NT2/D1 (cell line): Measurements from ENCODE around the gene FOXO6.

Experiments
- DNase-seq: peaks from one replicate; pipeline ENCODE4 v3.0.0-alpha.2; 2011; ENCODE audit warnings: low read depth, low spot score
- H3K27me3 ChIP-seq: 2 replicates; pipeline ENCODE4 v1.6.0; 2011; ENCODE audit warnings: mild to moderate bottlenecking; ENCODE audit not compliant: insufficient read length, insufficient read depth
- H3K36me3 ChIP-seq: 2 replicates; pipeline ENCODE4 v1.6.1; 2011; ENCODE audit warnings: mild to moderate bottlenecking, low read length, mixed read lengths; ENCODE audit not compliant: insufficient read depth, insufficient read length
- H3K4me1 ChIP-seq: 2 replicates; pipeline ENCODE4 v1.5.1; 2011; ENCODE audit not compliant: insufficient read depth, insufficient read length
- H3K4me3 ChIP-seq: 2 replicates; pipeline ENCODE4 v1.5.1; 2011; ENCODE audit warnings: low read depth; ENCODE audit not compliant: insufficient read length
- H3K9ac ChIP-seq: 2 replicates; pipeline ENCODE4 v1.6.0; 2011; ENCODE audit warnings: low read depth; ENCODE audit not compliant: insufficient read length
- H3K9me3 ChIP-seq: 2 replicates; pipeline ENCODE4 v1.5.1; 2011; ENCODE audit warnings: mild to moderate bottlenecking, low read length; ENCODE audit not compliant: insufficient read depth
- SUZ12 ChIP-seq: IDR thresholded peaks from 2 replicates; pipeline ENCODE4 v1.6.1; 2011; ENCODE audit not compliant: insufficient read length, insufficient read depth; ENCODE audit errors: extremely low read depth
- YY1 ChIP-seq: IDR thresholded peaks from 2 replicates; pipeline ENCODE4 v1.6.1; 2011; ENCODE audit not compliant: insufficient read length, insufficient read depth
- ZNF274 ChIP-seq: IDR thresholded peaks from 2 replicates; pipeline ENCODE4 v1.6.1; 2011; ENCODE audit warnings: mild to moderate bottlenecking, low read depth, low read length

Gene FOXO6

DNA sequence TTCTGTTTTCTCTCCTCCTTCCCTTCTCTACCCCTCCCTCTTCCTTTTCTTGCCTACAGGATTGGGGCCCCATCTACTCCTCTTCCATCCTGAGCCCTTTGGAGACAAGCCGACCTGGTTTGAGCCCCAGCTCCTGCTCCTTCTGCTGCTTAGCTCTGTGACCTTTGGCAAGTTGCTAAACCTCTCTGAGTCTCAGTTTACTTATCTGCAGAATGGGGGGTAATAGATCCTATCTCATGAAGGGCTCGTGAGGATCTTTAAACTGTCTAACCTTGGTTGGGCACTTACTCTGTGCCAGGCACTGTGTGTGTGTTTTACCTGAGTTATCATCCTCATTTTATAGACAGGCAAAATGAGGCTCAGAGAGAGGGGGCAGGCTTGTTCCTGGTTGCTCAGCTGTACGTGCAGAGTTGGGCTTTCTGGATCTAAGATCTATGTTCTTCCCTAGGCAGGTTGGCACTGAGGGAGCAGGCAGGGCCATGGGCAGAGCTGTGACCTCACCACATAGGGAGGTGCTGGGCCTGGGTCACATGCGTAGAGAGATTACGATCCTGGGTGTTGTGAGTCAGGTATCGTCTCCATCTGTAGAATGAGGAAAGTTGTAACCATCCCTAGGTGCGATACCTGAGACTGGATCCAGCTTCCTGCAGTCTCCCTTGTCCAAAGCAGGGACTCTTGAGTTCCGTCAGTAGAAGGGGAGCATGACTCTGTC, 58.5 kb downstream of the FOXO6 start:
- no peak for TF ChIP-seq SUZ12
- no peak for TF ChIP-seq YY1
- TF ChIP-seq ZNF274 = no peak
- DNase-seq = no peak
- no peaks in the 10 kb centered on the region for H3K36me3 ChIP-seq
- H3K9me3 ChIP-seq = no peaks in the 10 kb centered on the region
- H3K27me3 ChIP-seq = no peaks in the 10 kb centered on the region
- peaks cover 15% of the 10 kb centered on the region for H3K4me1 ChIP-seq
- no peak overlapping the region for H3K4me3 ChIP-seq
- H3K9ac ChIP-seq = no peak overlapping the region

DNA sequence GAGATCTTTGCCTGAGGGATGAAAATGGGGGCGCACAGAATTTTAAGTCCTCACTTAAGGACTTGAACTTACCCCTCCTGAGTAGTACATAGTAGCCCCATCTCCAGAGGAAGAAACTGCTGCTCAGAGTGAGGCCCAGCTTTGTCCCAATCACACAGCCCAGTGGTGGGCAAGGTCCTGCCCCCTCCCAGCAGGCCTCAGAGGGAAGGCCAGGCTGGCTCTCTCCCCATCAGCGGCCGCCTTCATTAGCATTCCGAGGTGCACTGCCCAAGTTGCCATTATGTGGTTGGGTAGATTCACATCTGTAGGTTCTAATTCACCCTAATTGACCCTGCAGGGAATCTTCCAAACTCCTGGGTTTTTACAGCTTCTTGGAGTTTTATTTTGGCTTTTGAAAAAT, 59.1 kb downstream of the FOXO6 start:
- H3K36me3 ChIP-seq = no peaks in the 10 kb centered on the region
- no peak for DNase-seq
- no peaks in the 10 kb centered on the region for H3K27me3 ChIP-seq
- no peak overlapping the region for H3K4me3 ChIP-seq
- peaks cover 14% of the 10 kb centered on the region for H3K4me1 ChIP-seq
- TF ChIP-seq ZNF274 (no peak), SUZ12 (no peak), YY1 (no peak)
- no peak overlapping the region for H3K9ac ChIP-seq
- no peaks in the 10 kb centered on the region for H3K9me3 ChIP-seq

DNA sequence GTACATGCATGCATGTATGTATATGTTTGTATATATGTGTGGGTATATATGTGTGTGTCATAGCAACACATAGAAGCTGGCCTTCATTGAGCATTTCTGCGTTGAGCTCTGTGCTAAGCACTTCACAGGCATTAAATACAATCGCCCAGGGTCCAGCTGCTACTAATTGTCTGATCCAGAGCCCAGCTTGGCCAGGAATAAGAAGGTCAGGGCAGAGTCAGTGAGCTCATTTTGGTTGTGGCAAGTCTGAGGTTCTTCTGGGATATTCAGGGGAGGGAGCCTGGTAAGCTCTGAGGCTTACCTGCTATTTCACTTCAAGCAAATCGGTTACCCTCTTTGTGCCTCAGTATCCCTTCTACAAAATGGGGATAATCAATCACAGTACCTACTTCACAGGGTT, 59.6 kb downstream of the FOXO6 start:
- no peaks in the 10 kb centered on the region for H3K27me3 ChIP-seq
- H3K9me3 ChIP-seq = no peaks in the 10 kb centered on the region
- TF ChIP-seq SUZ12 (no peak), YY1 (no peak), ZNF274 (no peak)

DNA sequence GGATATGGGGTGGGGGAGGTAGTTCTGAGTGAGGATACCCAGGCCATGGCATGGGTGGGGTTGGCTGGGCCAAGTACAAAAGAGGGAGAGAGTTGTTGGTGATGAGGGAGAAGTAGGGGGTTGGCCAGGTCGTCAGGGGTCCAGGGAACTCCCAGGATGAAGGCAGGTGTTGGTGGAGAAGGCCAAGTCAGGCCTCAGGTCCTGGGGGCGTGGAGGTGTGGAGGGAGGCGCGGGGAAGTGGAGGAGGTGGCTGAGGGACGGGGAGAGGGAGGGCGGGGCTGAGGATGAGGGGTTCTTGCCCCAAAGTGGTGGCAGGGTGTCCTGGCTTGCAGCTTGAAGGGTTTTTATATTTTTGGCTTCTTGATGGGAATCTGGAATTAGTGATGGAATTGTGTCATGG, 61.1 kb downstream of the FOXO6 start:
- Histone ChIP-seq H3K4me3 (no peak overlapping the region), H3K36me3 (no peaks in the 10 kb centered on the region), H3K9ac (no peak overlapping the region), H3K27me3 (no peaks in the 10 kb centered on the region), H3K9me3 (no peaks in the 10 kb centered on the region), H3K4me1 (peaks cover 11% of the 10 kb centered on the region)
- DNase-seq = no peak
- TF ChIP-seq SUZ12 (no peak), YY1 (no peak), ZNF274 (no peak)

More for the DNA sequence above, 59.6 kb downstream of the FOXO6 start:
- H3K4me3 ChIP-seq = no peak overlapping the region
- no peaks in the 10 kb centered on the region for H3K36me3 ChIP-seq
- no peak for DNase-seq
- H3K9ac ChIP-seq = no peak overlapping the region
- peaks cover 12% of the 10 kb centered on the region for H3K4me1 ChIP-seq

DNA sequence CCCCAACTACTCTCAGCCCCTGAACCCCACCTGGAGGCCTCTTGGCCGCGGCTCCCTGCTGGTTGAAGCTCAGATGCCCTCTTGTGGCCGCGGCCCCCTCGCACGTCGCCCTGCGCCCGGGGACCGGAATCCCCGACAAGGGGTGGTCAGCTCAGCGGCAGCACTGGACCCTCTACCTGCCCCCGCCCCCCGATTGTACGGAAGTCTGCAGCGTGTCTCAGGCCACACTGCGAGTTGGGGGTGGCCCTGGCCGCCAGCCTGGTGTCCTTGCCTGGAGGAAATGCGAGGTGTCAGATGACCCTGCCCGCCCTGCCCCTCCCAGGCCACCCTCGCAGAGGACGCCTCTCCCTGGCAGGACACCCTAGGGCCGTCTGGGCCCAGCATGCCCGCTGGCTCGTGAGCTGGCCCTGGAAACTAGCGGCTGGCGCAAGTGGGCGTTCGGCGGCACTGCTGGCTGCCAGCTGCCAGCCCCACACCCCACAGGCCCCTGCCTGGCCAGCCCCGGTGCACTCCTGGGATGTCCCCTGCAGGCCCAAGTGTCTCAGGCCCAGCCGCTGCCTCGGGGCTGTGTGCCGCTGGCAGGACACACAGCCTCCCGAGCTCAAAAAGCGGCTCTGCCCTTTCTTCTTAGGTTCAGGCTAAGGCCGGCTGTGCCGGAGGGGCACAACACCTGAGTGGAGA, 62.4 kb downstream of the FOXO6 start:
- H3K27me3 ChIP-seq = no peaks in the 10 kb centered on the region
- peaks cover 10% of the 10 kb centered on the region for H3K4me1 ChIP-seq
- H3K36me3 ChIP-seq = no peaks in the 10 kb centered on the region
- DNase-seq = no peak
- no peak overlapping the region for H3K9ac ChIP-seq
- H3K4me3 ChIP-seq = no peak overlapping the region
- TF ChIP-seq YY1 (no peak), ZNF274 (no peak), SUZ12 (no peak)
- no peaks in the 10 kb centered on the region for H3K9me3 ChIP-seq

DNA sequence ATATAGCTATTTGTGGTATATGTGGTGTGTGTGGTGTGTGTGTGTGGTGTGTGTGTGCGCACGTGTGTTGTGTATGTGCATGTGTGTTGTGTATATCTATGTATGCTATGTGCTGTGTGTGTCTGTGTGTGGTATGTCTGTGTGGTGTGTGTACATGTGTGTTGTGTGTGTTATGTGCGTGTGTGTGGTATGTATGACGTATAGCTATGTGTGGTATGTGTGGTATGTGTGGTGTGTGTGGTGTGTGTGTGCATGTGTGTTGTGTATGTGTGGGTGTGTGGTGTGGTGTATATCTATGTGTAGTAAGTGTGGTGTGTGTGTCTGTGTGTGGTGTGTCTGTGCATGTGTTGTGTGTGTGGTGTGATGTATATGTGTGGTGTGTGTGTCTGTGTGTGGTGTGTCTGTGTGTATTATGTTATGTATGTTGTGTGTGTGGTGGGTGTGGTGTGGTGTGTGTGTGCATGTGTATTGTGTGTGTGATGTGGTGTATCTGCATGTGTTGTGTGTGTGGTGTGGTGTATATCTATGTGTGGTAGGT, 63.4 kb downstream of the FOXO6 start:
- TF ChIP-seq SUZ12 (no peak), YY1 (no peak), ZNF274 (no peak)
- no peak for DNase-seq
- Histone ChIP-seq H3K36me3 (no peaks in the 10 kb centered on the region), H3K9ac (no peak overlapping the region), H3K4me1 (peaks cover 8% of the 10 kb centered on the region), H3K9me3 (no peaks in the 10 kb centered on the region), H3K27me3 (no peaks in the 10 kb centered on the region), H3K4me3 (no peak overlapping the region)

- Histone ChIP-seq H3K9ac (no peak overlapping the region), H3K36me3 (no peaks in the 10 kb centered on the region), H3K4me1 (peaks cover 8% of the 10 kb centered on the region), H3K27me3 (no peaks in the 10 kb centered on the region), H3K9me3 (no peaks in the 10 kb centered on the region), H3K4me3 (no peak overlapping the region)
- DNase-seq = no peak
- TF ChIP-seq SUZ12 (no peak), ZNF274 (no peak), YY1 (no peak)
Measured at GRCh38 chr1:41425369-41425768, 64.1 kb downstream of the FOXO6 start.
